Choroid plexus epithelial cell (primary cell): ENCODE measurements around the gene ANKDD1A.

Experiments
- DNase-seq: peaks from one replicate; pipeline ENCODE4 v3.0.0-alpha.2; 2010; ENCODE audit warnings: low read depth
- H3K4me3 ChIP-seq: 2 replicates; pipeline ENCODE4 v1.5.1; 2011; ENCODE audit warnings: low read depth, mild to moderate bottlenecking, control low read depth, low read length, moderate library complexity
- CTCF ChIP-seq: conservative IDR thresholded peaks from 2 replicates; pipeline ENCODE4 v1.5.1; 2011; ENCODE audit warnings: low read depth, mild to moderate bottlenecking, control low read depth, inconsistent platforms, low read length, moderate library complexity

Gene ANKDD1A

GRCh38 chr15:64947211-64947610, 35.5 kb downstream of the ANKDD1A start:
- no peak for DNase-seq
- TF ChIP-seq CTCF, result no peak
- no peak overlapping the region for H3K4me3 ChIP-seq

GRCh38 chr15:64948916-64949315, 37.2 kb downstream of the ANKDD1A start:
- no peak for DNase-seq
- H3K4me3 ChIP-seq, result no peak overlapping the region
- TF ChIP-seq CTCF, result no peak

GRCh38 chr15:64949383-64950186, 37.9 kb downstream of the ANKDD1A start:
- no peak overlapping the region for H3K4me3 ChIP-seq
- TF ChIP-seq CTCF, result no peak
- DNase-seq, result no peak

GRCh38 chr15:64950888-64951287, 39.2 kb downstream of the ANKDD1A start:
- TF ChIP-seq CTCF, result no peak
- no peak overlapping the region for H3K4me3 ChIP-seq
- DNase-seq, result no peak

GRCh38 chr15:64951777-64952418, 40.2 kb downstream of the ANKDD1A start:
- H3K4me3 ChIP-seq, result no peak overlapping the region
- no peak for TF ChIP-seq CTCF
- DNase-seq, result no peak

- no peak overlapping the region for H3K4me3 ChIP-seq
- TF ChIP-seq CTCF, result no peak
- no peak for DNase-seq
Observed at GRCh38 chr15:64954395-64954794, 42.7 kb downstream of the ANKDD1A start.

GRCh38 chr15:64959128-64959527, 47.4 kb downstream of the ANKDD1A start:
- H3K4me3 ChIP-seq, result no peak overlapping the region
- TF ChIP-seq CTCF, result no peak
- no peak for DNase-seq
